Endodermal cell (in vitro differentiated cells): ENCODE results near the gene SF3A2. TPM values are rescaled to one million over a fixed set of nuclear protein-coding genes. Genes with fewer than 3 reads are reported as not detected.

ENCODE experiments used
- DNase-seq: peaks from one replicate; pipeline ENCODE4 v3.0.0-alpha.2; 2017
- H3K27ac ChIP-seq: 2 replicates; pipeline ENCODE4 v1.5.1; 2013; ENCODE audit warnings: mild to moderate bottlenecking, low read depth, low read length, moderate library complexity
- H3K27me3 ChIP-seq: 2 replicates; pipeline ENCODE4 v1.6.1; 2013; ENCODE audit warnings: mild to moderate bottlenecking, low read length, moderate library complexity; ENCODE audit not compliant: insufficient read depth, control insufficient read depth, poor library complexity, severe bottlenecking
- H3K36me3 ChIP-seq: 2 replicates; pipeline ENCODE4 v1.7.0; 2013; ENCODE audit warnings: mild to moderate bottlenecking, low read length, moderate library complexity; ENCODE audit not compliant: control insufficient read depth, insufficient read depth
- H3K4me1 ChIP-seq: one replicate; pipeline ENCODE4 v1.7.0; 2013; ENCODE audit warnings: low read length; ENCODE audit not compliant: control insufficient read depth, insufficient read depth
- H3K4me3 ChIP-seq: 2 replicates; pipeline ENCODE4 v1.5.1; 2013; ENCODE audit warnings: mild to moderate bottlenecking, low read length, moderate library complexity
- H3K9ac ChIP-seq: 2 replicates; pipeline ENCODE4 v1.6.1; 2013; ENCODE audit warnings: mild to moderate bottlenecking, low read length, moderate library complexity; ENCODE audit not compliant: poor library complexity, severe bottlenecking; ENCODE audit errors: extremely low read depth
- H3K9me3 ChIP-seq: 2 replicates; pipeline ENCODE4 v1.6.1; 2013; ENCODE audit warnings: mild to moderate bottlenecking, low read length, moderate library complexity; ENCODE audit not compliant: control insufficient read depth
- H3K27ac Mint-ChIP-seq: 2 replicates; pipeline ENCODE4 v1.8.0; 2020; ENCODE audit warnings: mixed read lengths
- H3K27me3 Mint-ChIP-seq: 2 replicates; pipeline ENCODE4 v1.8.0; 2021; ENCODE audit warnings: mild to moderate bottlenecking, mixed read lengths; ENCODE audit not compliant: insufficient read depth
- H3K36me3 Mint-ChIP-seq: 2 replicates; pipeline ENCODE4 v1.8.0; 2020; ENCODE audit warnings: low read depth, mixed read lengths
- H3K4me1 Mint-ChIP-seq: 2 replicates; pipeline ENCODE4 v1.8.0; 2020; ENCODE audit warnings: mixed read lengths
- H3K4me3 Mint-ChIP-seq: 2 replicates; pipeline ENCODE4 v1.8.0; 2020; ENCODE audit warnings: mild to moderate bottlenecking, moderate library complexity, mixed read lengths
- H3K9me3 Mint-ChIP-seq: 2 replicates; pipeline ENCODE4 v1.8.0; 2020; ENCODE audit warnings: mild to moderate bottlenecking, mixed read lengths
- CTCF ChIP-seq: fragments of 200-600 bp; sonication (generic); conservative IDR thresholded peaks from 2 replicates; pipeline ENCODE4 v1.5.0; 2021; ENCODE audit warnings: antibody characterized with exemption, mild to moderate bottlenecking
- WGBS, 2 experiments: methylation state at CpG; one replicate each; pipeline versions ENCODE4 v1.1.5 to v1.1.7; 2013; ENCODE audit warnings: missing lambda C conversion rate in 2 of 2, mixed read lengths in 1 of 2; ENCODE audit not compliant: insufficient coverage in 1 of 2, insufficient read length in 1 of 2; 5-methylcytosine and 5-hydroxymethylcytosine counted together
- total RNA-seq, 2 donors: library from RNA; stranded (reverse); fragmentation: NEBNext Ultra II Directional in 1 of 2; extraction: Animal tissue kit (Norgen Biotek cat#: 25700) in 1 of 2; gene quantifications; 2 replicates in 1 of 2; 3 replicates in 1 of 2; pipeline ENCODE4 v1.2.1, GENCODE V29; 2021

Gene SF3A2
- total RNA-seq, 2 donors from 2014 or later = 126 to 132 TPM

GRCh38 chr19:2268480-2268830, 31.8 kb downstream of the SF3A2 start:
- WGBS, 2 experiments = 89 to 94% methylated on average over 4 of the region's 4 CpGs
- peak overlapping the region; percentile 69 for H3K9ac ChIP-seq
- no peak overlapping the region for H3K27ac Mint-ChIP-seq

GRCh38 chr19:2268861-2269243, 32.2 kb downstream of the SF3A2 start:
- H3K27ac ChIP-seq = no peak overlapping the region
- TF ChIP-seq CTCF = no peak
- H3K27me3 Mint-ChIP-seq = no peaks in the 10 kb centered on the region
- no peak overlapping the region for H3K27ac Mint-ChIP-seq
- H3K9ac ChIP-seq = peak overlapping the region; percentile 69
- peaks cover 7% of the 10 kb centered on the region for H3K4me1 ChIP-seq
- WGBS, 2 experiments = 4 to 17% methylated on average over 8 to 18 of the region's 19 CpGs
- H3K4me1 Mint-ChIP-seq = peaks cover 10% of the 10 kb centered on the region
- H3K36me3 ChIP-seq = peaks cover 16% of the 10 kb centered on the region
- H3K4me3 ChIP-seq = peak overlapping the region; percentile 83
- H3K9me3 Mint-ChIP-seq = no peaks in the 10 kb centered on the region
- H3K27me3 ChIP-seq = no peaks in the 10 kb centered on the region
- H3K4me3 Mint-ChIP-seq = peak overlapping the region; percentile 90
- peaks cover 12% of the 10 kb centered on the region for H3K36me3 Mint-ChIP-seq
- no peaks in the 10 kb centered on the region for H3K9me3 ChIP-seq
- no peak for DNase-seq

More at GRCh38 chr19:2268480-2268830, 31.8 kb downstream of the SF3A2 start:
- no peak for TF ChIP-seq CTCF
- H3K4me3 Mint-ChIP-seq = peak overlapping the region; percentile 90
- Histone ChIP-seq H3K27me3 (no peaks in the 10 kb centered on the region), H3K9me3 (no peaks in the 10 kb centered on the region), H3K27ac (no peak overlapping the region), H3K4me3 (peak overlapping the region; percentile 83), H3K36me3 (peaks cover 15% of the 10 kb centered on the region), H3K4me1 (peaks cover 7% of the 10 kb centered on the region)
- DNase-seq = no peak
- H3K27me3 Mint-ChIP-seq = no peaks in the 10 kb centered on the region
- H3K36me3 Mint-ChIP-seq = peaks cover 10% of the 10 kb centered on the region
- no peaks in the 10 kb centered on the region for H3K9me3 Mint-ChIP-seq
- peaks cover 8% of the 10 kb centered on the region for H3K4me1 Mint-ChIP-seq

- DNase-seq = peak; percentile 99
- Histone ChIP-seq H3K27ac (peak overlapping the region; percentile 91), H3K27me3 (no peaks in the 10 kb centered on the region), H3K9ac (peak overlapping the region; percentile 96), H3K4me3 (peak overlapping the region; percentile 86), H3K9me3 (no peaks in the 10 kb centered on the region), H3K4me1 (peaks cover 7% of the 10 kb centered on the region), H3K36me3 (peaks cover 22% of the 10 kb centered on the region)
- Mint-ChIP-seq H3K9me3 (no peaks in the 10 kb centered on the region), H3K36me3 (peaks cover 18% of the 10 kb centered on the region), H3K4me3 (peak overlapping the region; percentile 90), H3K27me3 (no peaks in the 10 kb centered on the region), H3K27ac (peak overlapping the region; percentile 94), H3K4me1 (peaks cover 12% of the 10 kb centered on the region)
- WGBS, 2 experiments = 0 to 5% methylated on average over 4 to 103 of the region's 103 CpGs
- peak; percentile 42 for TF ChIP-seq CTCF
These were observed 32.9 kb downstream of the SF3A2 start for GRCh38 chr19:2269244-2270156.
